HG02759 (cell line): ENCODE measurements around the gene MAZ.
"Not testable (repeated sequence)": the region's sequence is repeated elsewhere in the genome, so short reads cannot be mapped to it uniquely, and the experiment has no call there.

Experiments
- ATAC-seq: cut with Tn5 transposase; IDR thresholded peaks from one replicate; pipeline ENCODE4 v1.9.1; 2021; ENCODE audit warnings: mild to moderate bottlenecking, moderate library complexity; ENCODE audit not compliant: unreplicated experiment

The MAZ gene

DNA sequence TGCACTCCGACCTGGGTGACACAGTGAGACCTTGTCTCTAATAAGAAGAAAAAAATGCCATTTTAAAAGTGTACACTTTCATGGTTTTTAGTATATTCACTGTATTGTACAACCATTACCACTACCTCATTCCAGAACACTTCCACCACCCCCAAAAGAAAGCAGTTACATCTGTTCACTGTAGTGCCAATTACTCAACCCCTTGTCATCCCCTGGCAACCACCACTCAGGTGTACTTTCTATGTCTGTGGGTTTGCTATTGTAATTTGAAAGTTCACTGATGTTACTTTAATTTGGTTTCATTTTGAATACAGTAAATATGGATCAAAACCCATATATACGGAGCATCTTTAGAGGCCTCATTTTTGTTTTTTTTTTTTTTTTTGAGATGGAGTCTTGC lies 22.2 kb upstream of the MAZ start:
- no peak for ATAC-seq

GRCh38 chr16:29784901-29785500 lies 21.3 kb upstream of the MAZ start:
- no peak for ATAC-seq

- not testable (repeated sequence) for ATAC-seq
Observed at GRCh38 chr16:29787155-29787554, 19.2 kb upstream of the MAZ start.

- no peak for ATAC-seq
Observed at GRCh38 chr16:29789775-29790182, 16.6 kb upstream of the MAZ start.

GRCh38 chr16:29790183-29790948 lies 16.0 kb upstream of the MAZ start, which contains the start of gene KIF22:
TSS of gene KIF22 (plus strand) at chr16:29790751. CDS start at chr16:29790760, 9 bp downstream.
- ATAC-seq: peak; percentile 92

DNA sequence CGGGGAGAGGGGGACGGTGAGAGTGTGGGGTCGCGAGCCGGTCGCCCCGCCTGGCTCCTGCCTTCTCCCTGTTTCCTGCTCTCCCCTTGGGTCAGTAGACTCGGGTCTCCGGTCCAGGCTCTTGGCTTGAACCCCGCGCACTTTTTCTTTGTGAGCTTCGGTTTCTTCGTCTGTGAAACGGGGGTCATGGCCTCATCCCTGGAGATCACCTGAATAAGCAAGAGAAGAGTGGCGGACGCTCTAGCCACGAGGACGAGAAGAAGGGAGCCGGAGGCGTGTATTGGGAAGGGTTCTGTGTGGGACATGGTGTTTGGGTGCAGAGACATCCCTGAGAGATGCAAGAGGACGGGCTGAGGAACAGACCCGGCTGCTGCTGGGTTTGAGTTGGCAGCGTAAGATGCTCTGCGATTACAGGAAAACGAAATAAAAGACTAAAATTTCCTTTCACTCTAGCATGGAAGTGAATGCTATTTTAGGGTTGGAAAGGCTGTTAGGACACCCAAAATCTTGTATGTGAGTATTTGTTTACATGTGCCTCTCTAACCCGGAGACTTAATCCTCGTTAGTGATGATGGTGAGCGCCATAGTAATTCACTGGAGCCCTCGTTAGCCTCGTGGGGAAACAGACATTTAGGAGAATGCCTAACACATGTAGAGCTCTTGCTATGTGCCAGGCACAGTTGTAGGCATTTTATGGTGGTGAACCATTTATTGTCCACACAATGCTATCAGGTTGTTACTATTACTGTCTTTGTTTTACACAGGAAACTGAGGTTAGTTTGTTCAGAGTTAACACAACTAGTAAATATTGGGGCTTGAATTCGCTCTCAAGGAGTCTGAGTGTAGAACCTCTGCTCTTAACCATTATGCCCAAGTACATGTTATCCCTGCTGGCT lies 15.1 kb upstream of the MAZ start:
- ATAC-seq: peak; percentile 26

- no peak for ATAC-seq
Observed at GRCh38 chr16:29791845-29792807, 14.2 kb upstream of the MAZ start.

- not testable (repeated sequence) for ATAC-seq
Observed at GRCh38 chr16:29793153-29793552, 13.2 kb upstream of the MAZ start.

DNA sequence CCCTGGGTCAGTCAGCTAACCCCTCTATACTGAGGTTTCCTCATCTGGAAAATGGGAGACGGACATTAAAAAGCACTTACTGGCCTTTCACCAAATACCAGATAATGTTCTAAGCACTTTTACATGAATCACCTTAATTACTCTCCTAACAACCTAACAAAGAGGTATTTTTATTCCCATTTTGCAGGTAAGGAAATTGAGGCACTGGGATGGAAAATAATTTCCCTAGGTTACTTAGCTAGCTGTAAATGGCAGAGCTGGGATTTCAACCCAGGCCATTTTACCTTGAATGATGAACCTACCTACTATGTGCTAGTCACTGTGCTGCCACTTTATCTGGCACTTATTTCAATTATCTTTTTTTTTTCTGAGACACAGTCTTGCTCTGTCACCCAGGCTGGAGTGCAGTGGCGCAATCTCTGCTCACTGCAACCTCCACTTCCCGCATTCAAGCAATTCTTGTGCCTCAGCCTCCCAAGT lies 12.1 kb upstream of the MAZ start:
- ATAC-seq: no peak

DNA sequence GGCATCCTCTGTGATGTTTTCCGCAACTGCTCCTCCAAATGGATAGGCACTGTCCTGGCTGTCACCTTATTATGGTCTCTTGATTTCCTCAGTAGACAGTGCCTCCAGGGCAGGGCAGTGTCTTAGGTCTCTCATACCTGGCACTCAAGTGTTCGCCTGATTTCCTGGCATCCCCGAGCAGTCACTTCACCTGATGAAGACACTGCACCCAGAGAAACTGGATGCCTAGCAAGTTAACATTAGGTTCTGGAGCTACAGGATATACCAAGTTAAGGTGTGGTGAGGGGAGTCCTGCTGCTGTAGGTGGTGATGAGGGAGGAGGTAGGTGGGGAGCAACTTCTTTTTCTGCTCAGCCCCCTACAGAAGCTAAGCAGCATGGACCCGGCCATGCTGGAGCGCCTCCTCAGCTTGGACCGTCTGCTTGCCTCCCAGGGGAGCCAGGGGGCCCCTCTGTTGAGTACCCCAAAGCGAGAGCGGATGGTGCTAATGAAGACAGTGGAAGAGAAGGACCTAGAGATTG lies 3.9 kb upstream of the MAZ start:
- no peak for ATAC-seq

GRCh38 chr16:29804020-29804419 lies 2.3 kb upstream of the MAZ start:
- no peak for ATAC-seq

DNA sequence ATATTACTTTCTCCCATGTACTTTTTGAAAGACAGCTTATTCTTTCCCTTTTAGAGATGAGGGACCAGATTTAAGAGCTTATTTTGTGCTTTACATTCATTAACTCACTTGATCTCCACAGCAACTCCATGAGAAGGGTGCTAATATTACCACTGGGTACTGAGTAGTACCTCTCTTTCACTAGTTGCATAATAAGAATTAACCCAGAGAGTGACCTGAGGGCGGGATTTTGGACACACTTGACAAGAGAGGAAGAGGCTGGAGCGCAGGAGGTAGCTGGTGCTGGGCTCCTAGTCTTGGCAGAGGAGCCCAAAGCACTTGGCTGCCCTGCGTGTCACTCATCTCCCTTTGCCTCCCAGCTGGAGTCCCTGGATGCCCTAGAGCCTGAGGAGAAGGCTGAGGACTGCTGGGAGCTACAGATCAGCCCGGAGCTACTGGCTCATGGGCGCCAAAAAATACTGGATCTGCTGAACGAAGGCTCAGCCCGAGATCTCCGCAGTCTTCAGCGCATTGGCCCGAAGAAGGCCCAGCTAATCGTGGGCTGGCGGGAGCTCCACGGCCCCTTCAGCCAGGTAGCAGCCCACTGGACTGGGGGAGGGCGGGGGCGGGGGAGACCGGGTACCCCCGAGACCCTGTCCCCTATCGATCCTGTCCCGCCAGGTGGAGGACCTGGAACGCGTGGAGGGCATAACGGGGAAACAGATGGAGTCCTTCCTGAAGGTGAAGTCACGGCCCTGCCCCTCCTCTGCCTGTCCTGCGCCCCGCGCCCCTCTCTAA lies 1.7 kb upstream of the MAZ start:
- ATAC-seq: no peak

DNA sequence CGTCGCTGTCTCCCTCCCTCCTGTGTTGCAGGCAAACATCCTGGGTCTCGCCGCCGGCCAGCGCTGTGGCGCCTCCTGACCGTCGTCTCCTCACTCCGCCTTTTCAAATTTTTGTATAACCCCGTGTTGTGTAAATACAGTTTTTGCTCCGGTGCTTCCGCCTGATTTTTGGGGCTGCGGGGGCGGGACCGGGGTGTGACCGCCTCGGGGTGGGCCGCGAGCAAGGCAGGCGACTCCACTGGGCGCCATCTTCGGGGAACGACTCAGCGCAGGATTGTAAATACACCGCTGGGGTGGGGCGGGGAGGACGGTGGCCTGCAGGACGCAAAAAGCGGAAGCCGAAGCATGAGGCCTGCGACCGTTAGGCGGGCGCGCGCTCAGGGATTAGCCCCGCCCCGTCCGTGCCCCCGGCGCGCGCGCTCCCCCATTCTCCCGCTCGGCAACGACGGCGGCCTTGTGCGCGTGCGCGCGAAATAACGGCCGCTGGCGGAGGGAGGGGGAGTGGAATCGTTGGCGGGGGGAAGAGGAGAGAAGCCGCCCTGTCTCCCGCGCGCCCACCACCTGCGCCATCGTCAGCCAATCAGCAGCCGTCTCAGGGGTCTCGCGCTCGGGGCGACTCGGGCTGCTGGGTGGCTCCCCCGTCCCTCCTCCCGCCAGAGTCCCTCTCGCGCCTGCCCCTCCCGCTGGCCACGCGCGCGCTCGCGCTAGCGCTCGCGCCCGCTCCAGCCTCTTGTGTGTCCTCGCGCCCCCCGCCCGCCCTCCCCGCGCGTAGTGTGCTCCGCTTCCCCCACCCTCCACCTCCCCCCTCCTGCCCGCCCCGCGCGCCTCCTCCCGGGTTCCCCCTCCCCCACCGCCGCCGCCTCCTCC lies 864 bp upstream of the MAZ start:
- peak; percentile 54 for ATAC-seq

GRCh38 chr16:29806641-29807425 lies 504 bp downstream of the MAZ start:
- ATAC-seq: no peak

- peak; percentile 14 for ATAC-seq
Observed at GRCh38 chr16:29807426-29808218, 1.3 kb downstream of the MAZ start.

GRCh38 chr16:29808219-29808900 lies 2.0 kb downstream of the MAZ start:
- no peak for ATAC-seq
